NB4 (cell line): Measurements from ENCODE around the gene ADAMTSL1.

ENCODE experiments used
- DNase-seq: peaks from one replicate; pipeline ENCODE4 v3.0.0; 2010; ENCODE audit warnings: low read depth
- H3K4me3 ChIP-seq: one replicate; pipeline ENCODE4 v1.5.1; 2011; ENCODE audit warnings: mild to moderate bottlenecking, low read depth, low read length, moderate library complexity
- CTCF ChIP-seq: IDR thresholded peaks from one replicate; pipeline ENCODE4 v1.5.1; 2012; ENCODE audit warnings: low read depth, low read length
- MYC ChIP-seq: IDR thresholded peaks from 2 replicates; pipeline ENCODE4 v1.6.1; 2011; ENCODE audit warnings: low read depth, low read length
- POLR2A ChIP-seq: IDR thresholded peaks from 2 replicates; pipeline ENCODE4 v1.6.1; 2011; ENCODE audit warnings: mild to moderate bottlenecking; ENCODE audit not compliant: insufficient read length; ENCODE audit errors: extremely low read depth
- TF ChIP-seq, protein P1 (sequence below): IDR thresholded peaks from 2 replicates; pipeline ENCODE4 v1.6.1; 2011; ENCODE audit warnings: low read depth, low read length

The ADAMTSL1 gene

DNA sequence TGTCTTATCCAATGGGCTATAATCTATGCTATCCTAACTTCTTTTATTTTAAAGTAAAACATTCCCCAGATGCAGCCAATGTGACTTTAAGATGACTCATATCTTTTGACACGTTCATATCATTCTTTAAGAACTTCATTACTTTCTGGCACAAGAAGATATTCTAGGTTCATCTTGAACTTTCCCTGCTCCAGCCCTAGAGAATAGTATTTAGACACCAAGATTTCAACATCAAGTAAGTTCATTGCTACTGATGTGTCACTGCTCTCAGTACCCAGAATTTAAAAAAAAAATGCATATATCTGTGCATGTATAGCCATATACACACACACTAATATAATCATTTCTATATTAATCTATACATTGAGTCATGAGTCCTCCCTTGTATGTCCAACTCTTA lies 383.8 kb downstream of the ADAMTSL1 start:
- H3K4me3 ChIP-seq, result no peak overlapping the region
- no peak for DNase-seq
- TF ChIP-seq, protein P1, sequence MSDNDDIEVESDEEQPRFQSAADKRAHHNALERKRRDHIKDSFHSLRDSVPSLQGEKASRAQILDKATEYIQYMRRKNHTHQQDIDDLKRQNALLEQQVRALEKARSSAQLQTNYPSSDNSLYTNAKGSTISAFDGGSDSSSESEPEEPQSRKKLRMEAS, result no peak
- TF ChIP-seq CTCF (no peak), MYC (no peak), POLR2A (no peak)

GRCh38 chr9:18861609-18862544 lies 387.9 kb downstream of the ADAMTSL1 start:
- no peak for TF ChIP-seq POLR2A
- no peak for TF ChIP-seq CTCF
- TF ChIP-seq, protein P1, result no peak
- TF ChIP-seq MYC, result no peak
- no peak overlapping the region for H3K4me3 ChIP-seq
- no peak for DNase-seq

- no peak overlapping the region for H3K4me3 ChIP-seq
- DNase-seq, result no peak
- no peak for TF ChIP-seq MYC
- no peak for TF ChIP-seq CTCF
- TF ChIP-seq, protein P1, result no peak
- TF ChIP-seq POLR2A, result no peak
Observed at GRCh38 chr9:18863791-18864190, 389.8 kb downstream of the ADAMTSL1 start.

DNA sequence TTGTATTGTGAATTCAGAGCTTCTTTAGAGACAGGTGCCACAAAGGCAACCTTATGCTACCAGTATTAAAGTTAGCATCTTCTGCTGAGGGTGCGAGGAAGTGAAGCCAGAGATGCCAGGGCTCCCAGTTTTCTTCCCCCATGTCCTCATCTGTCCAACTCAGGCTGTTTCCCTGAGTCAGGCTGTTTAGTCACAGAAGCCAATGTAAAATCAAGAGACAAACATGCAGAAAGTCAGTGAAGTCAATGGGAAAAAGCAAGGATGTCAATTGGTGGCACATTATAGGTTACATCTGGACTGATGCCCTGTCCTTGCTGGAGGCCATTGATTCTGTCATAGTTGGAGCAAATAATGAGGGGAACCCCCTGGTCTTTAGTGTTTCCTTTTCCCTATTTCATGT lies 390.6 kb downstream of the ADAMTSL1 start:
- TF ChIP-seq, protein P1, result no peak
- TF ChIP-seq MYC (no peak), CTCF (no peak), POLR2A (no peak)
- DNase-seq, result no peak
- no peak overlapping the region for H3K4me3 ChIP-seq

DNA sequence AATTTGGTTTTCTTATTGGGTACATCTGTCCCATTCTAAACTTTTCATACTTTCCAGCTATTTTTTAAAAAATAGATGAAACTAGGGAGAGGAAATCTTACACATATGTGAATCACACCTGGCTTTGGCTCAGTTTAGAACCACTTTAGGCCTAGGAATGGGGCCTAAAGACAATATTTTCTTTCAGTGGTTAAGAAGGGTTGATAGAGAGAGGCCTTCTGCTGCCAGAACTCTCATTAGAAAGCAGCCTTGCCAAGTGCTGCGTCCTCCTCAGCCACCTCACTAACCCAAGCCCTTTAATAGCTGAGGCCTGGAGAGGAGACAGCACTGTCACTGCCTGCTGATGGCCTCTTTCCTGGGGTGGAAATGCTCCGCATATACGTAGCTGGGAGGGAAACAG lies 391.6 kb downstream of the ADAMTSL1 start:
- no peak overlapping the region for H3K4me3 ChIP-seq
- TF ChIP-seq MYC, result no peak
- no peak for TF ChIP-seq POLR2A
- TF ChIP-seq, protein P1, result no peak
- TF ChIP-seq CTCF, result no peak
- DNase-seq, result no peak
